LNCaP clone FGC (cell line): ENCODE measurements around the gene AXL.

Source experiments
- DNase-seq: peaks from one replicate; pipeline ENCODE4 v3.0.0-alpha.2; 2011; ENCODE audit warnings: low read depth
- H3K4me3 ChIP-seq: 2 replicates; pipeline ENCODE4 v1.5.1; 2011; ENCODE audit warnings: mild to moderate bottlenecking, low read depth, low read length, control low read depth
- TF ChIP-seq, protein P1 (sequence below): IDR thresholded peaks from 2 replicates; pipeline ENCODE4 v1.5.1; 2012; ENCODE audit warnings: mild to moderate bottlenecking; ENCODE audit not compliant: control insufficient read depth, insufficient read depth; ENCODE audit errors: extremely low read depth

AXL gene

GRCh38 chr19:41230067-41230857, 11.2 kb downstream of the AXL start:
- H3K4me3 ChIP-seq: no peak overlapping the region
- TF ChIP-seq, protein P1, sequence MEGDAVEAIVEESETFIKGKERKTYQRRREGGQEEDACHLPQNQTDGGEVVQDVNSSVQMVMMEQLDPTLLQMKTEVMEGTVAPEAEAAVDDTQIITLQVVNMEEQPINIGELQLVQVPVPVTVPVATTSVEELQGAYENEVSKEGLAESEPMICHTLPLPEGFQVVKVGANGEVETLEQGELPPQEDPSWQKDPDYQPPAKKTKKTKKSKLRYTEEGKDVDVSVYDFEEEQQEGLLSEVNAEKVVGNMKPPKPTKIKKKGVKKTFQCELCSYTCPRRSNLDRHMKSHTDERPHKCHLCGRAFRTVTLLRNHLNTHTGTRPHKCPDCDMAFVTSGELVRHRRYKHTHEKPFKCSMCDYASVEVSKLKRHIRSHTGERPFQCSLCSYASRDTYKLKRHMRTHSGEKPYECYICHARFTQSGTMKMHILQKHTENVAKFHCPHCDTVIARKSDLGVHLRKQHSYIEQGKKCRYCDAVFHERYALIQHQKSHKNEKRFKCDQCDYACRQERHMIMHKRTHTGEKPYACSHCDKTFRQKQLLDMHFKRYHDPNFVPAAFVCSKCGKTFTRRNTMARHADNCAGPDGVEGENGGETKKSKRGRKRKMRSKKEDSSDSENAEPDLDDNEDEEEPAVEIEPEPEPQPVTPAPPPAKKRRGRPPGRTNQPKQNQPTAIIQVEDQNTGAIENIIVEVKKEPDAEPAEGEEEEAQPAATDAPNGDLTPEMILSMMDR: no peak
- no peak for DNase-seq

DNA sequence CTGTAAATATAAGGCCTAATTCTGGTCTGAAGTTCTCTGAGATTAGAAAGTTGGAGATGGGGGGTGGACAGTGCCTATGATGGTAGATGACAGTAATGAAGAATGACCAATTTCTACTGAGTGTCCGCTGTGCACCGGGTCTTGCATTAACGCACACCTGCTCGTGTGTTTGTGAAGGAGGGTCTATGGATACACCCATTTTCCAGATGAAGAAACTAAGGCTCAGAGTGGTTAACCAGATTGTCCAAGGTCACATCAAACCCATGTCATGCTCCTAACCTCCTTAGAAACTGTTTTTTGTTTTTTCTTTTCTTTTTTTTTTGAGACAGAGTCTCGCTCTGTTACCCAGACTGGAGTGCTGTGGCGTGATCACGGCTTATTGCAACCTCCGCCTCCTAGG, 13.7 kb downstream of the AXL start:
- TF ChIP-seq, protein P1: no peak
- DNase-seq: no peak
- H3K4me3 ChIP-seq: no peak overlapping the region

DNA sequence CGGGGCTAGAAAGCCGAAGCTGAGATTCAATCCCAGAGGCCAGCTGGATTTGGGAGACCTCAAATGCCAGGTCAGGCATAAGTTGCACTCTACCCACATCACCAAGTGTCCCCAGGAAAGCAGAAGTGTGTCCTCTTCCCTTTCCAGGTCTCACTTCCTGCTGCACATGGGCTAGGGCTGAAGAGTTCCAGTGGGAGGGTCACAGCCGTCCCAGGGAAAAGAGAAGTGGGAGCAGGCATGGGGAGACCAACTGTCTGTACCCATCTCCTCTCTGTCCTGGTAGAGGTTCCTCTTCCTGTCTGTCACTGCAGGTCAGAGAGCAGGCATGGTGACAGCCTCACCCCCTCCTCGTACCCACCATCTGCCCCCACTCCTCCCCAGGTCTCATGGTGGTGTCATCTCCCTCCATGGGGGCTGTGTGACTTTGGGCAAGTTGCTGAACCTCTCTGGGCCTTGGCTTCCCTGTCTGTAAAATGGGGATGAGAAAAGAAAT, 14.8 kb downstream of the AXL start:
- DNase-seq: no peak
- TF ChIP-seq, protein P1: no peak
- no peak overlapping the region for H3K4me3 ChIP-seq

DNA sequence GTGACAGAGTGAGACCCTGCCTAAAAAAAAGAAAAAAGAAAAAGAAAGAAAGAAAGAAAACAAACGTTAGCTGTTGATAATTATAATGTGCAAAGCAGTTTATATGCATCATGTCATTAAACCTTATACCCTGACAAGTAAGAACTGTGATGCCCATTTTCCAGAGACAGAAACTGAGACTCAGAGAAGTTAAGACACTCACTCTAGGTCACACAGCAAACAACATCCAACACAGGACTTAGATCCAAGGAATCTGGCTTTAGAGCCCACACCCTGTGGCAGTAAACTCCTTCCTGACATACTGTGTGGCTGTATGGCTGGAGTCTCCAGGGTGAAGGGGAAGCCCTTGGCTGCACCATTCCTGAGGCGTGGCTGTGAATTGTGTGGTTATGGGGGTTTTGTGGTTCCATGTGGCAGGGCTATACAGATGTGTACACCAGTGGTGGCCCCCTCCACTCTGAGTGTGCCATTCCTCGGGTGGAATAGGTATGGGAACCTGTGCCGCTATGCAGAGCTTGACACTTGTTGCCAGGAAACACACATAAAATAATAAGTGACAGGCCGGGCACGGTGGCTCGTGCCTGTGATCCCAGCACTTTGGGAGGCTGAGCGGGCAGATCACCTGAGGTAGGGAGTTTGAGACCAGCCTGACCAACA, 15.6 kb downstream of the AXL start:
- TF ChIP-seq, protein P1: no peak
- no peak for DNase-seq
- H3K4me3 ChIP-seq: no peak overlapping the region

DNA sequence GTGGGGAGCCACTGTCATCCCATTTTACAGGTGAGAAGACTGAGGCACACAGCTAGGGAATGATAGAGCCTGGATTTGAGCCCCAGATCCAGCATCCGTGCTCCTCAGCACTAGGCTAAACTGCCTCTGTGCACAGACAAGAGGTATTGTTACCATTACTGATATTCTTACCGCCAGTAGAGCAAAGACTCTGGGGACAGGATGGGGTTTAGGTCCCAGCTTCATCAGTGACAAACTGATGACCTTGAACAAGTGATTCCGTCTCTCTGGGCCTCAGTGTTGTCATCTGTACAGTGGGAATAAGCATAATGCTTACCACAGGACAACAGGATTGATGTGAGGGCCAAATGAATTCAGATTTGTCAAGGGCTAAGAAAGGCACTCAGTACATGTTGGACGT, 16.5 kb downstream of the AXL start:
- DNase-seq: no peak
- TF ChIP-seq, protein P1: no peak
- H3K4me3 ChIP-seq: no peak overlapping the region

DNA sequence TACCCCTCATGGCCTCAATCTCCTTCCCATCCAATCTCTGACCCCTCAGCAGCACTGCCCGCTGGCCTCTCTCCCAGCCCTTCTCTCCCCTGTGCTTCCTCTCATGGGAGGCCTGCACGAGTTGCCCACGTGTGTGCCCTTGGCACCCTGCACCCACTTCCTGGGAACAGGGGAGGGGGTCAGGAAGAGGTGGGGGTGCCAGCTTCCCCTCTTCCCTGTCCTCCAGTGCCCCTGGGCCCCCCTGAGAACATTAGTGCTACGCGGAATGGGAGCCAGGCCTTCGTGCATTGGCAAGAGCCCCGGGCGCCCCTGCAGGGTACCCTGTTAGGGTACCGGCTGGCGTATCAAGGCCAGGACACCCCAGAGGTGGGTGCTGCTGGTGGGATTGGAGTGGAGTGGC, 19.2 kb downstream of the AXL start:
- TF ChIP-seq, protein P1: no peak
- no peak overlapping the region for H3K4me3 ChIP-seq
- DNase-seq: no peak
